Epithelial cell of proximal tubule (primary cell): ENCODE results near the gene CCDC90B. TPM values are rescaled to one million over a fixed set of nuclear protein-coding genes. Genes with fewer than 3 reads are reported as not detected.
A peak's percentile ranks its signal among the peaks of the same experiment; 100 is the strongest.

ENCODE experiments used
- DNase-seq: peaks from one replicate; pipeline ENCODE4 v3.0.0-alpha.2; 2011; ENCODE audit warnings: low read depth
- H3K4me3 ChIP-seq: 2 replicates; pipeline ENCODE4 v1.5.1; 2011; ENCODE audit warnings: low read depth, mild to moderate bottlenecking, low read length
- total RNA-seq: library from RNA; depleted of rRNA; stranded (reverse); fragments of >200 nt; gene quantifications from 2 replicates; pipeline ENCODE4 v1.2.3, GENCODE V29; 2015
- TF ChIP-seq, protein P1 (sequence below): conservative IDR thresholded peaks from 2 replicates; pipeline ENCODE4 v1.5.1; 2012; ENCODE audit warnings: low read depth, mild to moderate bottlenecking, low read length

The CCDC90B gene, protein sequence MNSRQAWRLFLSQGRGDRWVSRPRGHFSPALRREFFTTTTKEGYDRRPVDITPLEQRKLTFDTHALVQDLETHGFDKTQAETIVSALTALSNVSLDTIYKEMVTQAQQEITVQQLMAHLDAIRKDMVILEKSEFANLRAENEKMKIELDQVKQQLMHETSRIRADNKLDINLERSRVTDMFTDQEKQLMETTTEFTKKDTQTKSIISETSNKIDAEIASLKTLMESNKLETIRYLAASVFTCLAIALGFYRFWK
- 44.4 and 45.1 TPM in 2 replicates for total RNA-seq

DNA sequence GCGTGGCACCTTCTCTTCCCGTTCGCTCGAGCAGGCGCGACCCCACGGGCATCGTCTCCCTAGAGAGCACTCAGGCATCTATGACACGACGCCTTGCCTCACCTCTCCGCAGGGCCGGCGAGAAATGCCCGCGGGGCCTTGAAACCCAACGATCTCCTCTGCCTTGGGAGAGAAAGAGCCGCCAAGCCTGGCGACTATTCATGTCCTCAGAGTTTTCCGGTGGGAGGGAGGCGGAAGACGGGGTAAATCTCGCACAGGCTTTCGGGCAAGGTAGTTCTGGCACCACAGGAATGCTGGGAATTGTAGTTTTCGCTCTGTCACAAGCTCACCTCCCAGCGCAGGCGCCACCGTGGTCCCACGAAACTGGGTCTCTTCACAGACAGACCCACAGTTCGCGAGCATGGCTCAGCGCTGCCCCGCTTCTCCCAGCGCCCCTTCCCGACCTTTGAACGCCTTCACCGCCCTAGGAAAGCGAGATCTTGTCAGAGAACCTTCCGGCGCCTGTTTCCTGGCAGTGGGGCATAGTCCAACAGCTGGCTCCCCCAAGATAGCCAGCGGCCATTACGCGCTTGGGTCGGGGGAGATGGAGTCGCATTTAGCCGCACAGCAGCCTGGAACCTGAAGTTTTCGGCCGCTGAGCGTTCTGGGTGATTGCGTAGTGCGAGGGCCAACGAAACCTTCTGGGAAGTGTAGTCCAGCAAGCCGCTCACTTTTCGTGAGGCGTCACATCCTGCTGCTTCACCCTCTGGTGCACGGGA, at the start of gene CCDC90B:
Gene CCDC90B (minus strand): TSS at position 597 of the 758 bp plus-strand sequence. CDS start 395 bp downstream, at position 202.
- peak within 1 kb of the TSS; percentile 70 for H3K4me3 ChIP-seq
- DNase-seq = peak; percentile 85
- TF ChIP-seq, protein P1, sequence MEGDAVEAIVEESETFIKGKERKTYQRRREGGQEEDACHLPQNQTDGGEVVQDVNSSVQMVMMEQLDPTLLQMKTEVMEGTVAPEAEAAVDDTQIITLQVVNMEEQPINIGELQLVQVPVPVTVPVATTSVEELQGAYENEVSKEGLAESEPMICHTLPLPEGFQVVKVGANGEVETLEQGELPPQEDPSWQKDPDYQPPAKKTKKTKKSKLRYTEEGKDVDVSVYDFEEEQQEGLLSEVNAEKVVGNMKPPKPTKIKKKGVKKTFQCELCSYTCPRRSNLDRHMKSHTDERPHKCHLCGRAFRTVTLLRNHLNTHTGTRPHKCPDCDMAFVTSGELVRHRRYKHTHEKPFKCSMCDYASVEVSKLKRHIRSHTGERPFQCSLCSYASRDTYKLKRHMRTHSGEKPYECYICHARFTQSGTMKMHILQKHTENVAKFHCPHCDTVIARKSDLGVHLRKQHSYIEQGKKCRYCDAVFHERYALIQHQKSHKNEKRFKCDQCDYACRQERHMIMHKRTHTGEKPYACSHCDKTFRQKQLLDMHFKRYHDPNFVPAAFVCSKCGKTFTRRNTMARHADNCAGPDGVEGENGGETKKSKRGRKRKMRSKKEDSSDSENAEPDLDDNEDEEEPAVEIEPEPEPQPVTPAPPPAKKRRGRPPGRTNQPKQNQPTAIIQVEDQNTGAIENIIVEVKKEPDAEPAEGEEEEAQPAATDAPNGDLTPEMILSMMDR = peak; percentile 31

DNA sequence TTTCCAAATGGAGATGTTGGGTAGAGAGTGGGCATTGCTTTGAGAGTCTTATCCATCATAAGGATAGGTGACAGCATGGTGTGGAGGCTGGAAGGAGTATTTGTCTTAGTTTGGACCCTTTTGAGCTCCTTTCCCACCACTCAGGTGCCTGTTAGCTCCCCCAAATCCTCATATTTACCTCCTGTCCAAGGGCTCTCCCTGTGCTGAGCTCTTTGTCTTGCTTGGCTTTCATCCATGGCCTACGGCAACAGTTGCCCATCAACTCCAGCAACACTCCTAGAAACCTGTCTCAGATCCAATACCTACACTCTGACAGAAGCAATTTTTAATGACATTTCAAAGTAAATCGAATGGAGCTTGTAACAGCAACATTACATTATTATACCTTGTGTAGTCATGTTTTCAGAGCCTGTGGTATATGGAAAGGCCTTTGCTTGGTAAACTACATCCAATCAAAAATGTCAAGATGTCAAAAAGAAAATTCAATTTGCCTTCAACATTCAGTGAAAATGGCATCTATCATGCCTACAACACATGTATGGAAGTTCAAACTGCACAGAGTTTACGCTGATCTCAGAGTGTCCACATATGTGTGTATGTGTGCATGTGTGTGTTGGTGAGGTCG, 49.4 kb upstream of the CCDC90B start:
- TF ChIP-seq, protein P1 = no peak
- no peak overlapping the region for H3K4me3 ChIP-seq
- no peak for DNase-seq

DNA sequence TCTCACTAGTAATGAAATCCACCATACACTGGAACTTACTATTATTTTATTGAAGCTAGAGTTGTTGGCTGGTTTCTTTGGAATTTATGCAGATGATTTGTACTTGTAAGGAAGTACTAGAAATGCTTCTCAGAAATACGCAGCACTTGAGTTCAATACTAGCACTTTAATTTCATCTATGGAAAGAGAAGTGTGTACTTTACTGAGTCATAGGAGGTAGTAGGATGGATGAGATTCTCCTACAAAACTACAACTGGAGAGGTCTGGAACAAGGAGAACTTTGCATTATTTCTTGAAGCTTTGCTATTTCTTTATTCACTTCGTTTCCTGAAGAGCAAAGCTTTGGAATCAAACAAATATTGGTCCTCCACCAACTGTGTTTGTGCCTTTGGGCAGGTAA, 44.1 kb upstream of the CCDC90B start:
- TF ChIP-seq, protein P1 = no peak
- DNase-seq = no peak
- H3K4me3 ChIP-seq = no peak overlapping the region

DNA sequence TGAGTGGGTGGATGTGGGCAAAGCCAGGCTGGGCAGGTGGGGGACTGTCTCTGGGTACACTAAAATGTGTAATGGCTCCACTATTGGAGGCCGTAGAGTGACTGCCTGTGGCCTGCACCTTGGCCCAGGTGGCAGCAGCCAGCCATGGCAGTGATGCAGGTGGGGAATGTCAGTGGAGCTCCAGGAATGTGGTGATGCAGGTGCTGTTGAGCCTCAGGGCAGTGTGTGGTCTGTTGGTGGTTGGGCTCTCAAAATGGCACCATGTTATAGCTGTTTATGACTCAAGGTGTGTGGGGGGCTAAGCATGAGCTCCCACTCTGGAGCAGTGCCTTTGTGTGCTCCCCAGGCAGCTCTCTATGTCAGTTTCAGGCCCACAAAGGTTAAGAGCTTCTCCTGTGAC, 40.2 kb upstream of the CCDC90B start:
- TF ChIP-seq, protein P1 = no peak
- DNase-seq = no peak
- H3K4me3 ChIP-seq = no peak overlapping the region

DNA sequence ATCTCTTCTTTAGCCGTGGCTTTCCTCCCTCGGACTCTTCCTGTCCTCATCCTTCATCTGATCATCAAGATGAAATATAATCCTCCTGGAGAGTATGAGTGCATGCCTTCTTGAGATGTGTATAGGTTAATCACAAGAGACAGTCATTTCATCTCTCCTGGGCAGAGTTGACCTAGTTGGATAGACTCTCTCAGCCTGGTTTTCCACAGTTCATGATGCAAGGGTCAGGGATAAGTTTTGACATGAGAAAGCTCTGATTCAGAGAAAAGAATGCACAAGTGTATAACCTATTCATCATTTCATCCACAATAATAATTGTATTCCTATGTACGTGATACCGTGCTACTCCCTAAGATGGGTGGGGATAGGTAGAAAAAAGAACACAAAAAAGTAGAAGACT, 33.2 kb upstream of the CCDC90B start:
- H3K4me3 ChIP-seq = no peak overlapping the region
- DNase-seq = no peak
- TF ChIP-seq, protein P1 = no peak

DNA sequence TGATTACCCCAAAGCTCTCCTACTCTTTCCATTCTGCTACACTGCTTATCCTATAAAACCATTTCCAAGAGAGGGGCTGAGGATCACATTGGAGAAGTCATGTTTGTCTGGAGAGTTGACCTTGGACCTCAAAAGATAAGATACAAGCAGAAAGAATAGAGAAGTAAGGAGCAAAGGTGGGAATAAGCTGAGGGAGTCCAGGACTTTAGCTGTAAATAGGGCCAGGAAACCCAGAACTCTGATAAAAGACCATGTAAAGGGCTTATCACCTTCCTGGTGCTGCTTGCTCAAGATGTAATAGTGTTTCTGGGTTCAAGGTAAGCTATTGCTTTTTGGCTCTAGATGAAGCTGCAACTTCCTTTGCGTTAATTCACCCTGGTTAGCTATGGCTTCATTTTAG, 32.8 kb upstream of the CCDC90B start:
- H3K4me3 ChIP-seq = no peak overlapping the region
- no peak for DNase-seq
- TF ChIP-seq, protein P1 = no peak
